Right atrium auricular region (tissue), 2 donors: ENCODE data around the gene RAB4A. TPM values are rescaled to one million over a fixed set of nuclear protein-coding genes. Genes with fewer than 3 reads are reported as not detected.
A peak's percentile ranks its signal among the peaks of the same experiment; 100 is the strongest.

Source experiments
- DNase-seq: peaks from one replicate; pipeline ENCODE4 v3.0.0-alpha.2; 2019; ENCODE audit warnings: low spot score
- H3K27ac ChIP-seq, 2 donors: fragments of 200-600 bp; sonication (generic); 1 replicate in 1 of 2; 2 replicates in 1 of 2; pipeline ENCODE4 v1.5.1; 2016 to 2019
- H3K27me3 ChIP-seq, 2 donors: fragments of 200-600 bp; sonication (generic); one replicate each; pipeline versions ENCODE4 v1.5.1 to v1.6.0; 2017 to 2019
- H3K36me3 ChIP-seq: fragments of 200-600 bp; sonication (generic); one replicate; pipeline ENCODE4 v1.5.1; 2016
- H3K4me1 ChIP-seq, 2 donors: fragments of 200-600 bp; sonication (generic); one replicate each; pipeline versions ENCODE4 v1.5.1 to v1.6.0; 2017 to 2019
- H3K4me3 ChIP-seq, 2 donors: fragments of 200-600 bp; sonication (generic); 1 replicate in 1 of 2; 2 replicates in 1 of 2; pipeline ENCODE4 v1.5.1; 2017 to 2019; ENCODE audit warnings: mild to moderate bottlenecking in 1 of 2, moderate library complexity in 1 of 2
- H3K9me3 ChIP-seq, 2 donors: fragments of 200-600 bp; sonication (generic); one replicate each; pipeline ENCODE4 v1.5.1; 2019
- total RNA-seq, 2 donors: library from RNA; depleted of rRNA; stranded (reverse); fragments of >200 nt; gene quantifications; one replicate each; pipeline ENCODE4 v1.1.0, GENCODE V29; 2016
- TF ChIP-seq, protein P1 (sequence below), 2 donors: fragments of 200-600 bp; sonication (generic); IDR thresholded peaks; one replicate each; pipeline ENCODE4 v1.5.1; 2019; ENCODE audit warnings: antibody characterized with exemption in 2 of 2

The RAB4A gene, protein sequence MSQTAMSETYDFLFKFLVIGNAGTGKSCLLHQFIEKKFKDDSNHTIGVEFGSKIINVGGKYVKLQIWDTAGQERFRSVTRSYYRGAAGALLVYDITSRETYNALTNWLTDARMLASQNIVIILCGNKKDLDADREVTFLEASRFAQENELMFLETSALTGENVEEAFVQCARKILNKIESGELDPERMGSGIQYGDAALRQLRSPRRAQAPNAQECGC
- 10 to 100 TPM; 44.4 to 60.8 TPM for total RNA-seq

DNA sequence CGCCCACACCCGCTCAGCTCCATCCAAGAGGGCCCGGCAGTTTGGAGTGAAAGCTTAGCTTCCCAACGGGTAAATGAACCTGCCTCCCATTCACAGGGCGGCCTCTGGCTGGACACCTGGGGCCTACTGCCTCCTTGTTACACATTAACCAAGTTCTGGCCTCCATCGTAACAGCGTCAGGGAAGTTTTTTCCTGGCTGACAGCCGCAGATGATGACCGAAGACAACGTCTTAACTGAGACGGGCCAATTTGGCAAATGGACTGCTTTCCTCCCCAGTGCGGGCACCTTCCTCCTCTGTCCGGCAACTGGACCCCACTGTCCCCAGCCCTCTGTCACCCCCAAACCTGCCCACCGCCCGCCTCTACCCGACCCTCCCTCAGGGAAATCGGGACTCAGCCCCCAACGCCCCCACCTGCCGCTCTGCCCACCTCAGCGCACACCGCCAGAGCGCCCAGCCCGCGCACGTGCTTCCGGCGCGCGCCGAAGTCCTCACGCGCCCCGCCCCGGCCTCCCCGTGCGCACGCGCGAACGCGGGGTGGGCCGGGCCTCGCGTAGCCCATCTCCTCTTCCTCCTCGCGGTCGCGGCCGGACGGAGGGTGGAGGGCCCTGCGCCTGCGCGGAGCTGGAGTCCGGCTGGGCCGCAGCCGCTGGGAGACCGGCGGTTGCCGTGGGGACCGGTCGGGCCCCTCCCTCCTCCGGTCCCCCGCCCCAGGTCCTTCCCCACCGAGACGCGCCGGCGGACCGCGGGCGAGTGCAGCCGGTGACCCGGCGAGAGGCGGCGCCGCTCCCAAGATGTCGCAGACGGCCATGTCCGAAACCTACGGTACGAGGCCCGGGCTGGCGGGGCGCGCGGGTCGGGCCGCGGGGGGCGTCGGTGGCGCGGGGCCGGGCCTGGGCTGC, at the start of gene RAB4A:
TSS of gene RAB4A (plus strand) at position 565 of the 901 bp plus-strand sequence. CDS start at position 794, 229 bp downstream.
- Histone ChIP-seq H3K4me1 (peaks cover 0 to 34% of the 10 kb centered on the region in 2 donors), H3K36me3 (no peaks in the 10 kb centered on the region), H3K4me3 (peak within 1 kb of the TSS; percentile 58 to 69), H3K27ac (peak within 1 kb of the TSS; percentile 73 to 78), H3K27me3 (no peaks in the 10 kb centered on the region), H3K9me3 (no peaks in the 10 kb centered on the region)
- DNase-seq: peak; percentile 80
- TF ChIP-seq, protein P1, sequence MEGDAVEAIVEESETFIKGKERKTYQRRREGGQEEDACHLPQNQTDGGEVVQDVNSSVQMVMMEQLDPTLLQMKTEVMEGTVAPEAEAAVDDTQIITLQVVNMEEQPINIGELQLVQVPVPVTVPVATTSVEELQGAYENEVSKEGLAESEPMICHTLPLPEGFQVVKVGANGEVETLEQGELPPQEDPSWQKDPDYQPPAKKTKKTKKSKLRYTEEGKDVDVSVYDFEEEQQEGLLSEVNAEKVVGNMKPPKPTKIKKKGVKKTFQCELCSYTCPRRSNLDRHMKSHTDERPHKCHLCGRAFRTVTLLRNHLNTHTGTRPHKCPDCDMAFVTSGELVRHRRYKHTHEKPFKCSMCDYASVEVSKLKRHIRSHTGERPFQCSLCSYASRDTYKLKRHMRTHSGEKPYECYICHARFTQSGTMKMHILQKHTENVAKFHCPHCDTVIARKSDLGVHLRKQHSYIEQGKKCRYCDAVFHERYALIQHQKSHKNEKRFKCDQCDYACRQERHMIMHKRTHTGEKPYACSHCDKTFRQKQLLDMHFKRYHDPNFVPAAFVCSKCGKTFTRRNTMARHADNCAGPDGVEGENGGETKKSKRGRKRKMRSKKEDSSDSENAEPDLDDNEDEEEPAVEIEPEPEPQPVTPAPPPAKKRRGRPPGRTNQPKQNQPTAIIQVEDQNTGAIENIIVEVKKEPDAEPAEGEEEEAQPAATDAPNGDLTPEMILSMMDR (IDR thresholded peaks at IDR 0.05): no peak

DNA sequence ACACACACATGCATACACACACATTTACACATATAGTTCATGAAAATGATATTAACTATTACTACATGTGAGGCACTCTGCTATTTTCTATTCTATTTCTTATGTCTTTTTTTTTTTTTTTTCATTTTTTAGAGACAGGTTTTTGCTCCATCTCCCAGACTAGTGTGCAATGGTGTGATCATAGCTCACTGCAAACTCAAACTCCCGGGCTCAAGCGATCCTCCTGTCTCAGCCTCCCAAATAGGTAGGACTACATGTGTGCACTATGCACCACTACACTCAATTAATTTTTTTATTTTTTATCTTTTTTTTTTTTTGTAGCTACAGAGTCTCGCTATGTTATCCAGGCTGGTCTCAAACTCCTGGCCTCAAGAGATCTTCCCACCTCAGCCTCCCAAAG, 48.8 kb upstream of the RAB4A start:
- DNase-seq: no peak
- Histone ChIP-seq H3K9me3 (no peaks in the 10 kb centered on the region), H3K4me3 (no peak overlapping the region), H3K36me3 (no peaks in the 10 kb centered on the region), H3K27me3 (no peaks in the 10 kb centered on the region), H3K27ac (no peak overlapping the region), H3K4me1 (peaks cover 0 to 16% of the 10 kb centered on the region in 2 donors)
- TF ChIP-seq, protein P1 (IDR thresholded peaks at IDR 0.05): no peak

DNA sequence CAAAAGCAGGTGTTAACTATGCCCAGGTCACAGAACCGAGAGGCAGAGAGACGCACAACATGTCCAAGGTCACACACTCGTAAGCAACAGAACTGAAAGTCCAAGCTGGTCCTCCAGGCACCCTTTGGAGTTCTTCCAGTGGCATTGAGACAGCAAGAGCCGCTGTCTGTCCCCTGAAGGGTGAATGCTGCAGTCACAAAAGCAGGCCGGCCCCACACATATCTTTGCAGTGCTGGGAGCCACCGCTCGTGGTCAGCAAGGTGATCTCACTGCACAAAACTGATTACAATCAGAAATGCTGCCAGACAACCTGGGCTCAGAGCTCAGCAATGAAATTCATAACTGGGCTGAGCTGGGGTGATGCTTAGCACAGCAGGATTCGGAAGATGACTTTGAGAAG, 47.4 kb upstream of the RAB4A start:
- Histone ChIP-seq H3K36me3 (no peaks in the 10 kb centered on the region), H3K9me3 (no peaks in the 10 kb centered on the region), H3K27ac (no peak overlapping the region), H3K4me3 (no peak overlapping the region), H3K4me1 (peaks cover 0 to 24% of the 10 kb centered on the region in 2 donors), H3K27me3 (no peaks in the 10 kb centered on the region)
- DNase-seq: no peak
- TF ChIP-seq, protein P1 (IDR thresholded peaks at IDR 0.05): no peak

DNA sequence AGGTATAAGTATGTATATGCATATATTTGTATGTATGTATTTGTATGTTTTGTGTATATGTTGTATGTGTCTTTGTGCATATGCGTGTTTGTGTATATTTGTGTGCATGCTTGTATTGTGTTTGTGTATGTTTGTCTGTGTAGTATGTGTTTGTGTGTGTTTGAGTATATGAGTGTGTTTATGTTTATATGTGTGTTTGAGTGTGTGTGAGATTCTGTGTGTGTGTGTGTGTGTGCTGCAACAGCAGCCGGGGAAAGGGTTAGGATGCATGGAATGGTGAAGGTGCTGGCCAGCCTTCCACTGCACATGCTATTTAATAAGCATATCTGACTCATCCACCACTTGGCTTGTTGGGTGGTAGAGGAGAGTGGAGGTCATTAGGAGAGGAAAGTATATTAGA, 46.6 kb upstream of the RAB4A start:
- Histone ChIP-seq H3K9me3 (no peaks in the 10 kb centered on the region), H3K27me3 (no peaks in the 10 kb centered on the region), H3K4me3 (no peak overlapping the region), H3K36me3 (no peaks in the 10 kb centered on the region), H3K4me1 (peaks cover 0 to 30% of the 10 kb centered on the region in 2 donors), H3K27ac (no peak overlapping the region)
- DNase-seq: no peak
- TF ChIP-seq, protein P1 (IDR thresholded peaks at IDR 0.05): no peak

DNA sequence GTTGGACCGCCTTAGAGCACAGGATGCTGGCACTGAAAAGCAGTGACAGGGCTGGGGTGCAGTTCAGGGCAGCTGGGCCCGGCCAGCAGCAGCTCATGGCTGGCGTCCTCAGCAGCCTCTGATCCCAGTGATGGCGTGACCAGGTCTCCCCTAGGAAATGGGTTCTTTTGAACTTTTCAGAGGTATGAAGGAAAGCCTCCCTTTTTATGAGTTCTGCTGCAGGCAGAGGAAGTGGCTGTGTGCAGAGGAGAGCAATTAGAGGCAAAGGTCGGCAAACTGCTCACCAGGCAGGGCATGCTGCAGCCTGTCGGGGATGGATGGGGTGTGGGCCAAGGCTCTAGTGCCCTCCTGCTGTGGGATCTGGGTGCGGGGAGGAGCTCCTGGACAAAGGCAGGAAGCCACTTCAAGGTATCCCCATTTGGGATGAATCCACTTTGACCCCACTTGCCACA, 45.6 kb upstream of the RAB4A start:
- peaks cover 0 to 41% of the 10 kb centered on the region in 2 donors for H3K4me1 ChIP-seq
- no peak overlapping the region for H3K4me3 ChIP-seq
- no peaks in the 10 kb centered on the region for H3K27me3 ChIP-seq
- H3K27ac ChIP-seq: no peak overlapping the region
- no peak for DNase-seq
- H3K9me3 ChIP-seq: no peaks in the 10 kb centered on the region
- TF ChIP-seq, protein P1 (IDR thresholded peaks at IDR 0.05): no peak
- H3K36me3 ChIP-seq: no peaks in the 10 kb centered on the region
